HCT116 (cell line): ENCODE data around the gene HAAO. TPM values are rescaled to one million over a fixed set of nuclear protein-coding genes. Genes with fewer than 3 reads are reported as not detected.

Source experiments
- ATAC-seq: fragments of 200-7000 bp; cut with Tn5 transposase; 2 replicates; pipeline ENCODE4 v1.9.1; 2020; ENCODE audit warnings: mild to moderate bottlenecking, moderate library complexity
- BruUV-seq: library from RNA; stranded (reverse); fragments of 400-500 nt; replicated peaks from 2 replicates; lab custom pipeline; 2021; lab: Mats Ljungman, UMichigan
- CTCF ChIA-PET: fragments of 300-600 bp; sonication (Branson Sonifier 250); formaldehyde crosslinking; loops from one replicate; lab custom pipeline; 2021; ENCODE audit warnings: antibody characterized with exemption; lab: Charles Lee
- POLR2A ChIA-PET: fragments of 300-600, 350-600 bp; sonication (Branson Sonifier 250); formaldehyde crosslinking; loops from one replicate; lab custom pipeline; 2021; ENCODE audit warnings: antibody characterized with exemption; lab: Charles Lee
- RAD21 ChIA-PET, 2 experiments: fragments of 300-600 bp; sonication (Branson Sonifier 250); formaldehyde crosslinking; loops; one replicate each; lab custom pipeline; 2023; ENCODE audit warnings: low total read pairs in 2 of 2; ENCODE audit not compliant: uncharacterized antibody in 2 of 2, unreplicated experiment in 2 of 2, low non-redundant PET in 1 of 2; lab: Charles Lee
- DNase-seq: peaks from one replicate; pipeline ENCODE4 v3.0.0-alpha.2; 2010; ENCODE audit warnings: low read depth, low spot score
- H2AFZ ChIP-seq: fragments of 200-600 bp; shearing (Covaris generic), sonication (generic); 2 replicates; pipeline ENCODE4 v1.6.1; 2017; ENCODE audit warnings: low read depth, mixed run types, mixed read lengths, antibody characterized with exemption, low read length; ENCODE audit not compliant: poor library complexity, severe bottlenecking
- H3K27ac ChIP-seq: 2 replicates; pipeline ENCODE4 v1.5.1; 2012; ENCODE audit warnings: low read depth, low read length
- H3K27me3 ChIP-seq: fragments of 200-600 bp; sonication (generic); 2 replicates; pipeline ENCODE4 v1.6.1; 2016; ENCODE audit warnings: mixed run types, low read length, mixed read lengths; ENCODE audit not compliant: insufficient read depth
- H3K36me3 ChIP-seq, 2 experiments: fragments of 200-500 bp in 1 of 2; fragments of 200-600 bp in 1 of 2; sonication (Bioruptor generic) in 1 of 2; sonication (generic) in 1 of 2; 2 replicates each; pipeline versions ENCODE4 v1.5.1 to v1.6.1; 2014 to 2016; ENCODE audit warnings: low read length in 2 of 2, inconsistent platforms in 1 of 2, mixed read lengths in 1 of 2, mixed run types in 1 of 2; ENCODE audit not compliant: insufficient read depth in 2 of 2, control insufficient read depth in 1 of 2
- H3K4me1 ChIP-seq, 2 experiments: fragments of 200-600 bp in 1 of 2; sonication (generic) in 1 of 2; 2 replicates each; pipeline versions ENCODE4 v1.5.1 to v1.6.1; 2012 to 2017; ENCODE audit warnings: low read length in 2 of 2, inconsistent platforms in 1 of 2, mild to moderate bottlenecking in 1 of 2, mixed read lengths in 1 of 2, mixed run types in 1 of 2, moderate library complexity in 1 of 2; ENCODE audit not compliant: insufficient read depth in 2 of 2, control insufficient read depth in 1 of 2
- H3K4me2 ChIP-seq: fragments of 200-600 bp; sonication (generic); 2 replicates; pipeline ENCODE4 v1.6.1; 2017; ENCODE audit warnings: mixed run types, low read length, mixed read lengths
- H3K4me3 ChIP-seq, 2 experiments: fragments of 200-600 bp in 1 of 2; sonication (generic) in 1 of 2; replicated peaks in 1 of 2; 2 replicates each; pipeline ENCODE4 v1.5.1; 2011 to 2016; ENCODE audit warnings: low read length in 2 of 2, control low read depth in 1 of 2, low read depth in 1 of 2, mild to moderate bottlenecking in 1 of 2, mixed read lengths in 1 of 2, mixed run types in 1 of 2
- H3K79me2 ChIP-seq: fragments of 200-600 bp; sonication (generic); 2 replicates; pipeline ENCODE4 v1.6.1; 2017; ENCODE audit warnings: mild to moderate bottlenecking, mixed run types, low read length, moderate library complexity, mixed read lengths; ENCODE audit not compliant: insufficient read depth
- H3K9ac ChIP-seq: fragments of 200-600 bp; sonication (generic); 2 replicates; pipeline ENCODE4 v1.6.1; 2016; ENCODE audit warnings: low read length, mixed read lengths
- H3K9me2 ChIP-seq: fragments of 200-600 bp; sonication (generic), shearing (Covaris generic); 2 replicates; pipeline ENCODE4 v1.6.1; 2017; ENCODE audit warnings: mixed run types, mild to moderate bottlenecking, moderate library complexity; ENCODE audit not compliant: insufficient read depth
- H3K9me3 ChIP-seq, 2 experiments: fragments of 200-500 bp in 1 of 2; fragments of 200-600 bp in 1 of 2; sonication (Bioruptor generic) in 1 of 2; sonication (generic) in 1 of 2; 2 replicates each; pipeline ENCODE4 v1.6.1; 2014 to 2017; ENCODE audit warnings: low read length in 2 of 2, mixed read lengths in 2 of 2, inconsistent platforms in 1 of 2, low read depth in 1 of 2, mild to moderate bottlenecking in 1 of 2, mixed run types in 1 of 2, moderate library complexity in 1 of 2; ENCODE audit not compliant: control insufficient read depth in 1 of 2, insufficient read depth in 1 of 2
- H4K20me1 ChIP-seq: fragments of 200-600 bp; sonication (generic), shearing (Covaris generic); 2 replicates; pipeline ENCODE4 v1.6.1; 2017; ENCODE audit warnings: mixed run types, mild to moderate bottlenecking, moderate library complexity; ENCODE audit not compliant: insufficient read depth
- ATF3 ChIP-seq: IDR thresholded peaks from 2 replicates; pipeline ENCODE4 v1.6.1; 2012
- CBX3 ChIP-seq: IDR thresholded peaks from 2 replicates; pipeline ENCODE4 v1.6.1; 2012; ENCODE audit warnings: low read depth
- CEBPB ChIP-seq: IDR thresholded peaks from 2 replicates; pipeline ENCODE4 v1.6.1; 2012; ENCODE audit warnings: low read depth
- EGR1 ChIP-seq: IDR thresholded peaks from 2 replicates; pipeline ENCODE4 v1.6.1; 2012; ENCODE audit warnings: low read depth
- ELF1 ChIP-seq: IDR thresholded peaks from 2 replicates; pipeline ENCODE4 v1.6.1; 2012; ENCODE audit warnings: low read depth, borderline replicate concordance
- EZH2 ChIP-seq: fragments of 200-600 bp; sonication (generic); IDR thresholded peaks from 2 replicates; pipeline ENCODE4 v1.6.1; 2017; ENCODE audit warnings: antibody characterized with exemption, mixed run types
- EZH2phosphoT487 ChIP-seq: fragments of 200-600 bp; IDR thresholded peaks from 2 replicates; pipeline ENCODE4 v1.6.1; 2018; ENCODE audit warnings: antibody characterized with exemption, borderline replicate concordance
- FOSL1 ChIP-seq: IDR thresholded peaks from 2 replicates; pipeline ENCODE4 v1.6.1; 2012; ENCODE audit warnings: low read depth
- JUND ChIP-seq: IDR thresholded peaks from 2 replicates; pipeline ENCODE4 v1.6.1; 2012
- MAX ChIP-seq: IDR thresholded peaks from 2 replicates; pipeline ENCODE4 v1.6.1; 2012
- POLR2AphosphoS5 ChIP-seq: IDR thresholded peaks from 2 replicates; pipeline ENCODE4 v1.6.1; 2011; ENCODE audit warnings: mild to moderate bottlenecking, low read depth, low read length, moderate library complexity
- RAD21 ChIP-seq: IDR thresholded peaks from 2 replicates; pipeline ENCODE4 v1.6.1; 2012; ENCODE audit warnings: low read depth, mild to moderate bottlenecking
- REST ChIP-seq: IDR thresholded peaks from 2 replicates; pipeline ENCODE4 v1.6.1; 2012; ENCODE audit warnings: low read depth
- SP1 ChIP-seq: IDR thresholded peaks from 2 replicates; pipeline ENCODE4 v1.6.1; 2012; ENCODE audit warnings: low read depth
- SRF ChIP-seq: IDR thresholded peaks from 2 replicates; pipeline ENCODE4 v1.6.1; 2012; ENCODE audit warnings: low read depth
- TCF7L2 ChIP-seq: IDR thresholded peaks from 2 replicates; pipeline ENCODE4 v1.7.0; 2011; ENCODE audit warnings: borderline replicate concordance, inconsistent platforms; ENCODE audit not compliant: insufficient read depth, insufficient read length; ENCODE audit errors: extremely low read depth
- YY1 ChIP-seq: IDR thresholded peaks from 2 replicates; pipeline ENCODE4 v1.6.1; 2011; ENCODE audit warnings: low read length, low read depth, moderate library complexity, mild to moderate bottlenecking; ENCODE audit not compliant: insufficient replicate concordance; ENCODE audit errors: extremely low read depth
- ZBTB33 ChIP-seq: IDR thresholded peaks from 2 replicates; pipeline ENCODE4 v1.6.1; 2011; ENCODE audit warnings: mild to moderate bottlenecking, low read length, moderate library complexity; ENCODE audit not compliant: insufficient replicate concordance; ENCODE audit errors: extremely low read depth
- ZFX ChIP-seq: fragments of 450-650 bp; IDR thresholded peaks from 2 replicates; pipeline ENCODE4 v1.6.1; 2017
- ZNF274 ChIP-seq: fragments of 200-500 bp; sonication (Bioruptor generic); IDR thresholded peaks from 2 replicates; pipeline ENCODE4 v1.6.1; 2014; ENCODE audit warnings: mild to moderate bottlenecking, low read depth, low read length, inconsistent platforms
- intact Hi-C: fragments of 100-400 bp; cut with micrococcal nuclease; formaldehyde crosslinking; loops from 2 replicates; pipeline ENCODE4 v1.10.0; 2022
- total RNA-seq: library from RNA; stranded (reverse); gene quantifications from one replicate; pipeline ENCODE4 v1.2.1, GENCODE V29; 2021; ENCODE audit not compliant: unreplicated experiment

The HAAO gene
- total RNA-seq, 1 experiment from 2014 or later: not detected

GRCh38 chr2:42791606-42792005 lies 777 bp downstream of the HAAO start:
- ATAC-seq (no peak), DNase-seq (no peak)
- Histone ChIP-seq H3K9ac (no peak overlapping the region), H2AFZ (no peak overlapping the region), H3K4me3 (no peak overlapping the region), H3K9me3 (no peaks in the 10 kb centered on the region), H3K27ac (no peak overlapping the region), H3K9me2 (no peaks in the 10 kb centered on the region), H3K4me2 (no peak overlapping the region), H3K79me2 (no peaks in the 10 kb centered on the region), H3K36me3 (no peaks in the 10 kb centered on the region), H4K20me1 (no peaks in the 10 kb centered on the region), H3K4me1 (no peaks in the 10 kb centered on the region), H3K27me3 (no peaks in the 10 kb centered on the region)
- BruUV-seq: no TSS peak
- intact Hi-C loops: no loop called here
- no peak for TF ChIP-seq FOSL1
- TF ChIP-seq SRF: no peak
- TF ChIP-seq YY1: no peak
- no peak for TF ChIP-seq EZH2
- no peak for TF ChIP-seq ZNF274
- no peak for TF ChIP-seq ELF1
- TF ChIP-seq JUND: no peak
- TF ChIP-seq POLR2AphosphoS5: no peak
- no peak for TF ChIP-seq REST
- no peak for TF ChIP-seq RAD21
- TF ChIP-seq EGR1: no peak
- no peak for TF ChIP-seq SP1
- no peak for TF ChIP-seq ZFX
- no peak for TF ChIP-seq EZH2phosphoT487
- TF ChIP-seq ATF3: no peak
- TF ChIP-seq MAX: no peak
- TF ChIP-seq ZBTB33: no peak
- no peak for TF ChIP-seq CEBPB
- TF ChIP-seq TCF7L2: no peak
- no peak for TF ChIP-seq CBX3
- ChIA-PET POLR2A (no interaction called here), RAD21 (no interaction called here), CTCF (no interaction called here)
